Measurements from ENCODE around the gene PLEKHG4. TPM values are rescaled to one million over a fixed set of nuclear protein-coding genes. Genes with fewer than 3 reads are reported as not detected.

PLEKHG4 gene
- polyA plus RNA-seq, 1 donor from 2014 or later, result 0.28 TPM

GRCh38 chr16:67241008-67241900, 38.1 kb upstream of the PLEKHG4 start:
- Histone ChIP-seq H3K9me3 (ENCODE audit: low read length) (no peaks in the 10 kb centered on the region), H2AFZ (ENCODE audit: low read depth, low read length) (no peak overlapping the region), H3K79me2 (replicated peaks; ENCODE audit: insufficient read depth, low read length) (no peaks in the 10 kb centered on the region), H3F3A (ENCODE audit: insufficient read depth, low read length, poor library complexity, severe bottlenecking) (no peaks in the 10 kb centered on the region), H3K9me2 (ENCODE audit: insufficient read depth, low read length) (no peaks in the 10 kb centered on the region), H3K36me3 (ENCODE audit: insufficient read depth, low read length) (no peaks in the 10 kb centered on the region), H4K20me1 (ENCODE audit: insufficient read depth) (no peaks in the 10 kb centered on the region), H3K4me2 (ENCODE audit: low read length) (no peak overlapping the region), H3K27ac (ENCODE audit: low read length) (no peak overlapping the region), H3K4me3 (ENCODE audit: low read length) (no peak overlapping the region), H3K27me3 (ENCODE audit: insufficient read depth, low read depth, low read length) (peaks cover 5% of the 10 kb centered on the region), H3K9ac (ENCODE audit: low read length) (no peak overlapping the region)
- TF ChIP-seq EZH2 (IDR thresholded peaks at IDR 0.05; ENCODE audit: borderline replicate concordance, insufficient read depth, low read length, poor library complexity, severe bottlenecking), result no peak
- TF ChIP-seq CTCF (IDR thresholded peaks at IDR 0.05; ENCODE audit: poor library complexity, severe bottlenecking), result no peak
- TF ChIP-seq MXI1 (conservative IDR thresholded peaks at IDR 0.05; ENCODE audit: poor library complexity, severe bottlenecking), result no peak
- TF ChIP-seq POLR2AphosphoS5 (IDR thresholded peaks at IDR 0.05), result no peak
- TF ChIP-seq EP300 (conservative IDR thresholded peaks at IDR 0.05; ENCODE audit: poor library complexity, severe bottlenecking), result no peak
- no peak for TF ChIP-seq REST (IDR thresholded peaks at IDR 0.05; ENCODE audit: borderline replicate concordance)
- no peak for TF ChIP-seq SMC3 (conservative IDR thresholded peaks at IDR 0.05; ENCODE audit: poor library complexity)
- no peak for TF ChIP-seq TAF1 (IDR thresholded peaks at IDR 0.05; ENCODE audit: low read depth)
- TF ChIP-seq RAD21 (conservative IDR thresholded peaks at IDR 0.05), result no peak

GRCh38 chr16:67242138-67242730, 37.1 kb upstream of the PLEKHG4 start:
- no peaks in the 10 kb centered on the region for H3K9me3 ChIP-seq (ENCODE audit: low read length)
- TF ChIP-seq EZH2 (IDR thresholded peaks at IDR 0.05; ENCODE audit: borderline replicate concordance, insufficient read depth, low read length, poor library complexity, severe bottlenecking) (no peak), RAD21 (conservative IDR thresholded peaks at IDR 0.05) (no peak), TAF1 (IDR thresholded peaks at IDR 0.05; ENCODE audit: low read depth) (no peak)
- no peaks in the 10 kb centered on the region for H3K9me2 ChIP-seq (ENCODE audit: insufficient read depth, low read length)
- no peak overlapping the region for H3K9ac ChIP-seq (ENCODE audit: low read length)
- H3K4me2 ChIP-seq (ENCODE audit: low read length), result no peak overlapping the region
- no peak overlapping the region for H3K4me3 ChIP-seq (ENCODE audit: low read length)
- H3K27me3 ChIP-seq (ENCODE audit: insufficient read depth, low read depth, low read length), result peaks cover 15% of the 10 kb centered on the region
- no peaks in the 10 kb centered on the region for H3K79me2 ChIP-seq (replicated peaks; ENCODE audit: insufficient read depth, low read length)
- no peaks in the 10 kb centered on the region for H3F3A ChIP-seq (ENCODE audit: insufficient read depth, low read length, poor library complexity, severe bottlenecking)
- no peak overlapping the region for H3K27ac ChIP-seq (ENCODE audit: low read length)
- H4K20me1 ChIP-seq (ENCODE audit: insufficient read depth), result no peaks in the 10 kb centered on the region
- H3K36me3 ChIP-seq (ENCODE audit: insufficient read depth, low read length), result no peaks in the 10 kb centered on the region
- no peak overlapping the region for H2AFZ ChIP-seq (ENCODE audit: low read depth, low read length)
